Effector memory CD4-positive, alpha-beta T cell (primary cell): ENCODE measurements around the gene PAPPA2.

ENCODE experiments used
- DNase-seq, 3 donors: peaks; one replicate each; pipeline ENCODE4 v3.0.0-alpha.2; 2020
- H3K27ac ChIP-seq: 2 replicates; pipeline ENCODE4 v1.7.0; 2013; ENCODE audit warnings: mild to moderate bottlenecking, low read length, moderate library complexity; ENCODE audit not compliant: insufficient read depth, poor library complexity, severe bottlenecking
- H3K27me3 ChIP-seq: replicated peaks from 2 replicates; pipeline ENCODE4 v1.7.0; 2013; ENCODE audit warnings: mild to moderate bottlenecking, low read length; ENCODE audit not compliant: insufficient read depth, control insufficient read depth, poor library complexity, severe bottlenecking
- H3K36me3 ChIP-seq: 2 replicates; pipeline ENCODE4 v1.7.0; 2013; ENCODE audit warnings: mild to moderate bottlenecking, low read length, moderate library complexity; ENCODE audit not compliant: control insufficient read depth, insufficient read depth
- H3K4me1 ChIP-seq: 2 replicates; pipeline ENCODE4 v1.7.0; 2013; ENCODE audit warnings: low read length, mild to moderate bottlenecking; ENCODE audit not compliant: control insufficient read depth, insufficient read depth, poor library complexity, severe bottlenecking
- H3K4me3 ChIP-seq: 2 replicates; pipeline ENCODE4 v1.7.0; 2013; ENCODE audit warnings: low read length, low read depth, mild to moderate bottlenecking; ENCODE audit not compliant: insufficient read depth, poor library complexity, severe bottlenecking
- H3K9me3 ChIP-seq: 2 replicates; pipeline ENCODE4 v1.7.0; 2013; ENCODE audit warnings: mild to moderate bottlenecking, low read length, moderate library complexity; ENCODE audit not compliant: control insufficient read depth

Gene PAPPA2

DNA sequence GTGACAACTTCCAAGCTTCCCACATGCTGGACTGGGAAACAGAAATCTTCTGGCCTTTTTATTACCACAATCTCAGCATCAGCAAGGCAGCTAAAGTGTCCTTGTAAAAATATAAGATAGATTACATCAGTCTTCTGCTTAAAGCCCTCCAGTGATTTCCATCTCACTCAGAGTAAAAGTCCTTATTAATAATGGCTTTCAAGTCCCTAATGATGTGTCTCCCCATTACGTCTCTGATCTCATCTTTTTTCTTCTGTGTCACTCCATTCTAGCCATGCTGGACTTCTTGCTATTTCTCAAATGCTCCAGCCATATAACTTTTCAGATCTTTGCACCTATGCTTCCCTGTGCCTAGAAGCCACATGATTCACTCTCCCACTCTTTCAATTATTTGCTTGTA is 22.1 kb downstream of the PAPPA2 start:
- Histone ChIP-seq H3K27ac (no peak overlapping the region), H3K4me1 (no peaks in the 10 kb centered on the region), H3K36me3 (no peaks in the 10 kb centered on the region), H3K9me3 (no peaks in the 10 kb centered on the region), H3K4me3 (no peak overlapping the region), H3K27me3 (no peaks in the 10 kb centered on the region)
- DNase-seq, result no peak

DNA sequence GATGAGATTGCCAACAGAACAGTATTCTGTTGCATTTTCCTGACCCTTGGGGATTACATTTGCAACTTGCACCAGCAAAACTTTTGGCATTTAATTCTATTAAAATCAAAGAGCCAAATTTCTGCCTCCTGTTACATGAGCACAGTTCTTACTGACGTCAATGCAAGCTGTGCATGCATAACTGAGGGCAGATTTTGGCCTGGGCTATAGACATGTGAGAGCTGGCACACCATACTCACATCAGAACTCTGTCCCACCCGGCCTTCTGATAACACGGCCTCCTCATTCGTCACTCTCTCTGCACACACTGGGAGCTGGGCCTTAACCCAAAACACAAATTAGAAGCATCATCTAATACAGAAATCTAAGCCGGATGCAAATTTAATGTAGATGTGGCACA is 31.5 kb downstream of the PAPPA2 start:
- Histone ChIP-seq H3K27me3 (no peaks in the 10 kb centered on the region), H3K4me1 (no peaks in the 10 kb centered on the region), H3K9me3 (no peaks in the 10 kb centered on the region), H3K4me3 (no peak overlapping the region), H3K27ac (no peak overlapping the region), H3K36me3 (no peaks in the 10 kb centered on the region)
- no peak for DNase-seq

- no peak for DNase-seq
- no peaks in the 10 kb centered on the region for H3K4me1 ChIP-seq
- H3K27me3 ChIP-seq, result no peaks in the 10 kb centered on the region
- no peak overlapping the region for H3K27ac ChIP-seq
- no peaks in the 10 kb centered on the region for H3K36me3 ChIP-seq
- H3K4me3 ChIP-seq, result no peak overlapping the region
- H3K9me3 ChIP-seq, result no peaks in the 10 kb centered on the region
Measured at GRCh38 chr1:176499671-176500070, 36.7 kb downstream of the PAPPA2 start.

- Histone ChIP-seq H3K4me1 (no peaks in the 10 kb centered on the region), H3K4me3 (no peak overlapping the region), H3K27ac (no peak overlapping the region), H3K9me3 (no peaks in the 10 kb centered on the region), H3K27me3 (no peaks in the 10 kb centered on the region), H3K36me3 (no peaks in the 10 kb centered on the region)
- DNase-seq, result no peak
Measured at GRCh38 chr1:176501599-176501998, 38.6 kb downstream of the PAPPA2 start.

GRCh38 chr1:176504848-176505553 is 42.0 kb downstream of the PAPPA2 start:
- Histone ChIP-seq H3K4me1 (no peaks in the 10 kb centered on the region), H3K27ac (no peak overlapping the region), H3K27me3 (no peaks in the 10 kb centered on the region), H3K36me3 (no peaks in the 10 kb centered on the region), H3K9me3 (no peaks in the 10 kb centered on the region), H3K4me3 (no peak overlapping the region)
- no peak for DNase-seq

DNA sequence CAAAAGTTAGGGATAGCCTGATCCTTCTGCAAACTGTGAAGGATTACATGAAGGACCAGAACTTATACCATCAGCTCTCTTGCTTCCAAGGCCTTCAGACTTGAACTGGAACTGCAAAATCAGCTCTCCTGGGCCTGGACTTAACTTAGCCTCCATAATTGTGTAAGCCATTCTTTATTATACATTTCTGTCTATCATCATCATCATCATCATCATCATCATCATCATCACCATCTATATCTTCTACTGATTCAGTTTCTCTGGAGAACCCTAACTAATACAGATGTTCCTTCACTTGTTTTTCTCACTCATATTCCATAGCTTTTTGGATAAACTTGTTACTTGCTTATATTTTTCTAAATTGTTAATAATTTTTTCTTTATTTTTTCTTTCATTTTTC is 50.0 kb downstream of the PAPPA2 start:
- DNase-seq, result no peak
- Histone ChIP-seq H3K27me3 (no peaks in the 10 kb centered on the region), H3K4me1 (no peaks in the 10 kb centered on the region), H3K9me3 (no peaks in the 10 kb centered on the region), H3K4me3 (no peak overlapping the region), H3K27ac (no peak overlapping the region), H3K36me3 (no peaks in the 10 kb centered on the region)

GRCh38 chr1:176515310-176515709 is 52.3 kb downstream of the PAPPA2 start:
- no peak overlapping the region for H3K27ac ChIP-seq
- no peak for DNase-seq
- H3K4me3 ChIP-seq, result no peak overlapping the region
- H3K9me3 ChIP-seq, result no peaks in the 10 kb centered on the region
- H3K36me3 ChIP-seq, result no peaks in the 10 kb centered on the region
- no peaks in the 10 kb centered on the region for H3K27me3 ChIP-seq
- no peaks in the 10 kb centered on the region for H3K4me1 ChIP-seq

DNA sequence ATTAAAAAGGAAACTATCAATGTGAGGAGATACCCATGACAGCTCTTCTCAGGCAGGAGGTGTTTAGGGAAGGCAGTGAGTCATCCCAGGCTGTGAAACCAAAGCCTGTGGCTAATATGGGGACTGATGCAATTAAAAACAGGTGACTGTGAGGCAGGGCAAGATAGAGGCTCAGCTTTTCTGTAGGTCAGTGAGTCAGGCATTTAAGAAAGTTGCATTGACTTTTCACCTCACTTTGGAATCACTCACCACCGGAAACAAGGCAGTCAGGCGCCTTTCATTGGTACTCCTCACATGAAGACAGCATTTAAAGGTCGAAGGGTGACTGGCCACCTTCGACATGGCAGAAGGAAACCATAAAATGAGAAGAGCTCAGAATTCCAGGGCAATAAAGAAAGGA is 54.5 kb downstream of the PAPPA2 start:
- no peaks in the 10 kb centered on the region for H3K27me3 ChIP-seq
- no peak overlapping the region for H3K27ac ChIP-seq
- H3K9me3 ChIP-seq, result no peaks in the 10 kb centered on the region
- no peak overlapping the region for H3K4me3 ChIP-seq
- no peaks in the 10 kb centered on the region for H3K36me3 ChIP-seq
- no peaks in the 10 kb centered on the region for H3K4me1 ChIP-seq
- no peak for DNase-seq

- H3K4me3 ChIP-seq, result no peak overlapping the region
- H3K4me1 ChIP-seq, result no peaks in the 10 kb centered on the region
- no peak for DNase-seq
- H3K27ac ChIP-seq, result no peak overlapping the region
- no peaks in the 10 kb centered on the region for H3K36me3 ChIP-seq
- H3K27me3 ChIP-seq, result no peaks in the 10 kb centered on the region
- H3K9me3 ChIP-seq, result no peaks in the 10 kb centered on the region
Measured at GRCh38 chr1:176521211-176521610, 58.2 kb downstream of the PAPPA2 start.

DNA sequence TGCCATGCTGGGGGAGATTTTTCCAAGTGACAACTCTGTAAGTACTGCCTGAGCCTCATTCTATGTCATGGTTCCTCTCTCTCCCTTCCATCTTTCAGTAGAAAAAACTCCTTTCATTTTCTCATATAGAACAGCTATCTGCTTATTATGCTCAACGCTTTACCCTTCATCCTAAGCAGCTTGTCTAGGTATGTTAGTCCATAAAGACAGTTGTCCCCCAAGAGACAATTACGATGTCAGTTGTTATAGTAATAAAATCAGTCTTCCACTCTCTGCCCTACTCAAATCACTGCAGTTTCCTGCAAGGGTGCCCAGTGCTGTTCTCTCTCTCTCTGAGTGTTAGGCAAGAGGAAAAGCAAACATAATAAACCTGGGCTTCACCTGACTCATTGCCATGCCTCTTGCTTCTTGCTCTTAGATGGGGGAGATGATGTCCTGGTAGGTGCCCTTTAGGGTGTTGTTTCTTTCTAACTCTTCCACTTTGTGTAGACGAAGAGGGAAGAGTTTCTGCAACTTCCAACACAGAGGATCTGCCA is 59.4 kb downstream of the PAPPA2 start:
- no peak for DNase-seq
- no peaks in the 10 kb centered on the region for H3K9me3 ChIP-seq

More for the DNA sequence above, 59.4 kb downstream of the PAPPA2 start:
- no peak overlapping the region for H3K27ac ChIP-seq
- H3K27me3 ChIP-seq, result no peaks in the 10 kb centered on the region
- no peak overlapping the region for H3K4me3 ChIP-seq
- no peaks in the 10 kb centered on the region for H3K36me3 ChIP-seq
- H3K4me1 ChIP-seq, result no peaks in the 10 kb centered on the region
